ENCODE results near the gene KCNQ2.

Gene KCNQ2

DNA sequence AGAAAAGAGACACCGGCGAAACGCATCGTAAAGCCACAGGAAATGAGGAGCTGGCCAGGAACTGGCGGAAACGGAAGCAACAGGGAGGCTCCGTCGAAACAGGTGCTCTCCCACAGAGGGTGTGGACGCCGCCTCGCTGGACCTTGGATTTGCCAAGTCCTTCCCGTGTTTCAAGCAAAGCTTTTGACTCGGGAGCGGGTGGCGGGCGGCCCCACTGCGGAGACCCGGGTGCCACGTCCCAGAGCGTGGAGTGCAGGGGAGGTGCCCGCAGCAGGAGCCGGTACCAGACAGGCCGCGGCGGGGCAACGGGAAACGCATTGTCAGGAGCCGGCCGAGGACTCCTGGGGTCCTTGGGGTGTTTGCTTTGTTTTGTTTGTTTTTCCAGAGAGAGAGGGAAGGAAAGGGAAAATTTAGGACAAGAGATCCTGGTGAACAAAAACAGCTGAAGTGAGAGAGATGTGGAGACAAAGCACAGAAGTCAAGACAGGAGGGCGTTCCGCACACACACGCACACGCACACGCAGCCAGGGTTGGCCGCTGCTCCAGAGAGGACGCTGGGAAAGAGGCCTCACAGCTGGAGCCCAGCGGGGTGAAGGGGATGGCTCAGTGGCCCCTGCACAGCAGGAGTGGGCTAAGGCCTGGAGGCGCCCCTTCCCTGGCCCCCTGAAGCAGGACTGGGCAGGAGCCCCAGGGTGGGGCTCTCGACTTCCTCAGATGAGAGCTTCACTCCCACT lies 60.4 kb downstream of the KCNQ2 start:
- Histone ChIP-seq H3K4me2 (ENCODE audit: low read depth, low read length, poor library complexity, severe bottlenecking) (no peak overlapping the region), H3K4me3 (ENCODE audit: insufficient read depth, low read length, poor library complexity, severe bottlenecking) (no peak overlapping the region), H3K9me3 (ENCODE audit: insufficient read depth, low read length) (no peaks in the 10 kb centered on the region), H3K79me2 (ENCODE audit: insufficient read depth, low read length) (no peaks in the 10 kb centered on the region), H3K27ac (ENCODE audit: low read depth, low read length) (no peak overlapping the region), H3K9ac (ENCODE audit: low read length) (no peak overlapping the region), H3F3A (ENCODE audit: insufficient read depth) (no peaks in the 10 kb centered on the region), H3K36me3 (ENCODE audit: low read length) (no peaks in the 10 kb centered on the region), H3K27me3 (ENCODE audit: low read length) (no peaks in the 10 kb centered on the region), H4K20me1 (ENCODE audit: low read depth, low read length) (no peaks in the 10 kb centered on the region), H3K9me2 (replicated peaks; ENCODE audit: insufficient read depth, low read length) (no peaks in the 10 kb centered on the region), H2AFZ (ENCODE audit: low read depth, low read length, severe bottlenecking) (no peak overlapping the region)
- TF ChIP-seq EZH2phosphoT487 (conservative IDR thresholded peaks at IDR 0.05; ENCODE audit: low read length): no peak
- TF ChIP-seq, protein P1, sequence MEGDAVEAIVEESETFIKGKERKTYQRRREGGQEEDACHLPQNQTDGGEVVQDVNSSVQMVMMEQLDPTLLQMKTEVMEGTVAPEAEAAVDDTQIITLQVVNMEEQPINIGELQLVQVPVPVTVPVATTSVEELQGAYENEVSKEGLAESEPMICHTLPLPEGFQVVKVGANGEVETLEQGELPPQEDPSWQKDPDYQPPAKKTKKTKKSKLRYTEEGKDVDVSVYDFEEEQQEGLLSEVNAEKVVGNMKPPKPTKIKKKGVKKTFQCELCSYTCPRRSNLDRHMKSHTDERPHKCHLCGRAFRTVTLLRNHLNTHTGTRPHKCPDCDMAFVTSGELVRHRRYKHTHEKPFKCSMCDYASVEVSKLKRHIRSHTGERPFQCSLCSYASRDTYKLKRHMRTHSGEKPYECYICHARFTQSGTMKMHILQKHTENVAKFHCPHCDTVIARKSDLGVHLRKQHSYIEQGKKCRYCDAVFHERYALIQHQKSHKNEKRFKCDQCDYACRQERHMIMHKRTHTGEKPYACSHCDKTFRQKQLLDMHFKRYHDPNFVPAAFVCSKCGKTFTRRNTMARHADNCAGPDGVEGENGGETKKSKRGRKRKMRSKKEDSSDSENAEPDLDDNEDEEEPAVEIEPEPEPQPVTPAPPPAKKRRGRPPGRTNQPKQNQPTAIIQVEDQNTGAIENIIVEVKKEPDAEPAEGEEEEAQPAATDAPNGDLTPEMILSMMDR (IDR thresholded peaks at IDR 0.05; ENCODE audit: insufficient read depth, low read length, poor library complexity, severe bottlenecking): no peak

DNA sequence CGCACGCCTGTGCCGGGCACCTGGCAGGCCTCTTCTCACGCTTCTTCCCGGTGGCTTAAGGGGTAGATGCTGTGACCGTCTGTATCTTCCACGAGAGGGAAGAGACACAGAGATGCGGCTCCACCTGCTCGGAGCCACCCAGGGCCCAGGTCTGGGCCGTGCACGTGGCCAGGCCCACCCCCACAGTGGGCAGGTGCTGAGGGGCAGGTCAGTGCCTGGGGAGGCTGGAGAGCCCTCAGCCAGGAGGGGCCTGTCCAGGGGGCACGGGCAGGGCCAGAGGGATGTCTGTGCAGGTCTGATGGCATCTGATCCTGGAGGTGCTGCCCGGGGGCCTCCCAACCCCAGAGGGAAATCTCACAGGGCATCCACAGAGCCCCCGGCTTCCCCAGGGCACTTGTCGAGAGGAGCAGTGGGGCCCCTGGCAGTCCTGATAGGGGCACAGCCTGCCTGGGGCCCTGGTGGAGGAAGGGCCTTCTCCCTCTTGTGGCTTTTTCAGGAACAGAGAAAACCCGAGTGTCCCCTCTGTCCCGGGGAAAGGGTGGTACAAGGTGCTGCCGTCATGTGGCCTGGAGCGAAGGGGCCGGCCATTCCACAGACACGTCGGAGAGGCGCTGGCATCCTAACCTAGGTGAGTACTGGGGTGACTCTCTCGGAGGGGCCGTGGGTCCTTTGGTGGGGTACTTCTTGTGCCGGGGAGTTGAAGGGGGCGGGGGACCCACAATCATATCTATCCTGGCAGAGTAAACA lies 61.1 kb downstream of the KCNQ2 start:
- Histone ChIP-seq H3K27ac (ENCODE audit: low read depth, low read length) (no peak overlapping the region), H3K27me3 (ENCODE audit: low read length) (no peaks in the 10 kb centered on the region), H3F3A (ENCODE audit: insufficient read depth) (no peaks in the 10 kb centered on the region), H3K4me3 (ENCODE audit: insufficient read depth, low read length, poor library complexity, severe bottlenecking) (no peak overlapping the region), H3K36me3 (ENCODE audit: low read length) (no peaks in the 10 kb centered on the region), H4K20me1 (ENCODE audit: low read depth, low read length) (no peaks in the 10 kb centered on the region), H2AFZ (ENCODE audit: low read depth, low read length, severe bottlenecking) (no peak overlapping the region), H3K9me3 (ENCODE audit: insufficient read depth, low read length) (no peaks in the 10 kb centered on the region), H3K9ac (ENCODE audit: low read length) (no peak overlapping the region), H3K79me2 (ENCODE audit: insufficient read depth, low read length) (no peaks in the 10 kb centered on the region), H3K4me2 (ENCODE audit: low read depth, low read length, poor library complexity, severe bottlenecking) (no peak overlapping the region), H3K9me2 (replicated peaks; ENCODE audit: insufficient read depth, low read length) (no peaks in the 10 kb centered on the region)
- TF ChIP-seq, protein P1 (IDR thresholded peaks at IDR 0.05; ENCODE audit: insufficient read depth, low read length, poor library complexity, severe bottlenecking): no peak
- TF ChIP-seq EZH2phosphoT487 (conservative IDR thresholded peaks at IDR 0.05; ENCODE audit: low read length): no peak

DNA sequence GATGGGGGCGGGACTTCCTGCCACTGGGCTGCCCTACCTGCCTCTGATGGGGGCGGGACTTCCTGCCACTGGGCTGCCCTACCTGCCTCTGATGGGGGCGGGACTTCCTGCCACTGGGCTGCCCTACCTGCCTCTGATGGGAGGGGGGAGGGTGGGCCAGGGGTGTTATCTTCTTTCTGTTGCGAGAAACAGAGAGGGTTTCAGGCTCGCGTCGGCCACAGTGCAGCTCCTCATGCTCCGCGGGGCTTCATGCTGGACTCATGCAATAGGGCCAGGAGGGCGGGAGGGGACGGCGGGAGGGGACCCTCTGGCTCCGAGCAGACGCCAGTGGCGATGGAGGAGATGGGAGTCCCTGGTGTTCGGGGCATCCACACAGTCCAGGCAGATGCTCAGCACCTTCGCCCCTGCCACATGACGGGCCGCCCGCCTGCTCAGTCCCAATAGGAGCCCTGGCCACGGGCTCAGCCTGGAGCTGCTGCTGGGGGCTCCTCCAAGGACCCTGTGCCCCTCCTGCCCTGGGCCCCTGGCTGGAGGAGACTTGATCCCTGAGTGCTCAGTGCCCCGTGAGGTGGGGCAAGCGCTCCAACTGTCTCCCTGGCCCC lies 62.5 kb downstream of the KCNQ2 start:
- no peaks in the 10 kb centered on the region for H3K79me2 ChIP-seq (ENCODE audit: insufficient read depth, low read length)
- H3K9me2 ChIP-seq (replicated peaks; ENCODE audit: insufficient read depth, low read length): no peaks in the 10 kb centered on the region
- no peaks in the 10 kb centered on the region for H3K27me3 ChIP-seq (ENCODE audit: low read length)
- no peak overlapping the region for H3K4me2 ChIP-seq (ENCODE audit: low read depth, low read length, poor library complexity, severe bottlenecking)
- no peaks in the 10 kb centered on the region for H3K36me3 ChIP-seq (ENCODE audit: low read length)
- no peak overlapping the region for H3K27ac ChIP-seq (ENCODE audit: low read depth, low read length)
- H3K9me3 ChIP-seq (ENCODE audit: insufficient read depth, low read length): no peaks in the 10 kb centered on the region
- H4K20me1 ChIP-seq (ENCODE audit: low read depth, low read length): no peaks in the 10 kb centered on the region
- H3K9ac ChIP-seq (ENCODE audit: low read length): no peak overlapping the region
- no peak overlapping the region for H2AFZ ChIP-seq (ENCODE audit: low read depth, low read length, severe bottlenecking)
- no peak overlapping the region for H3K4me3 ChIP-seq (ENCODE audit: insufficient read depth, low read length, poor library complexity, severe bottlenecking)
- H3F3A ChIP-seq (ENCODE audit: insufficient read depth): no peaks in the 10 kb centered on the region
- TF ChIP-seq, protein P1 (IDR thresholded peaks at IDR 0.05; ENCODE audit: insufficient read depth, low read length, poor library complexity, severe bottlenecking): no peak
- TF ChIP-seq EZH2phosphoT487 (conservative IDR thresholded peaks at IDR 0.05; ENCODE audit: low read length): no peak

Data from SU-DHL-6 (cell line).